Measurements from ENCODE around the gene TM7SF2.
A peak's percentile ranks its signal among the peaks of the same experiment; 100 is the strongest.

TM7SF2 gene

GRCh38 chr11:65111744-65112545 lies at the start of gene TM7SF2:
TM7SF2 (plus strand) TSS chr11:65111872; CDS start chr11:65112016, 144 bp downstream.
- peaks cover 18% of the 10 kb centered on the region for H3F3A ChIP-seq (ENCODE audit: insufficient read depth, low read length)
- H3K4me3 ChIP-seq (ENCODE audit: low read length): peak within 1 kb of the TSS; percentile 57
- no peaks in the 10 kb centered on the region for H4K20me1 ChIP-seq (ENCODE audit: insufficient read depth, low read length)
- H3K9me2 ChIP-seq (replicated peaks; ENCODE audit: insufficient read depth, low read length): no peaks in the 10 kb centered on the region
- no peaks in the 10 kb centered on the region for H3K9me3 ChIP-seq (replicated peaks; ENCODE audit: insufficient read depth, low read length)
- H3K4me2 ChIP-seq (ENCODE audit: low read depth, low read length): peak within 1 kb of the TSS; percentile 85
- H2AFZ ChIP-seq (ENCODE audit: low read length): peak within 1 kb of the TSS; percentile 54
- peak within 1 kb of the TSS; percentile 27; the same call in 1 of the 2 replicates for H3K27ac ChIP-seq (ENCODE audit: low read length)
- no peaks in the 10 kb centered on the region for H3K36me3 ChIP-seq (replicated peaks; ENCODE audit: insufficient read depth, low read length)
- no peak for TF ChIP-seq CTCF (IDR thresholded peaks at IDR 0.05; ENCODE audit: low read length)
- TF ChIP-seq EZH2 (optimal IDR thresholded peaks at IDR 0.05; ENCODE audit: low read depth, low read length): no peak
- TF ChIP-seq EZH2phosphoT487 (IDR thresholded peaks at IDR 0.05; ENCODE audit: low read length): no peak
- H3K4me1 ChIP-seq (ENCODE audit: low read length): peaks cover 27% of the 10 kb centered on the region
- H3K79me2 ChIP-seq (ENCODE audit: low read length): peaks cover 21% of the 10 kb centered on the region
- H3K27me3 ChIP-seq (replicated peaks; ENCODE audit: insufficient read depth, low read length): no peaks in the 10 kb centered on the region
- peak; percentile 98 for DNase-seq
- peak within 1 kb of the TSS; percentile 57; the same call in 1 of the 2 replicates for H3K9ac ChIP-seq (ENCODE audit: low read length)

GRCh38 chr11:65063532-65063931 lies 48.1 kb upstream of the TM7SF2 start:
- Histone ChIP-seq H3K9me2 (replicated peaks; ENCODE audit: insufficient read depth, low read length) (no peaks in the 10 kb centered on the region), H3K9ac (ENCODE audit: low read length) (no peak overlapping the region), H3F3A (ENCODE audit: insufficient read depth, low read length) (peaks cover 5% of the 10 kb centered on the region; the same call in 1 of the 2 replicates), H3K36me3 (replicated peaks; ENCODE audit: insufficient read depth, low read length) (no peaks in the 10 kb centered on the region), H3K4me1 (ENCODE audit: low read length) (peaks cover 17% of the 10 kb centered on the region), H3K9me3 (replicated peaks; ENCODE audit: insufficient read depth, low read length) (no peaks in the 10 kb centered on the region), H3K27me3 (replicated peaks; ENCODE audit: insufficient read depth, low read length) (no peaks in the 10 kb centered on the region), H2AFZ (ENCODE audit: low read length) (no peak overlapping the region), H3K4me2 (ENCODE audit: low read depth, low read length) (no peak overlapping the region), H3K4me3 (ENCODE audit: low read length) (no peak overlapping the region), H4K20me1 (ENCODE audit: insufficient read depth, low read length) (no peaks in the 10 kb centered on the region), H3K79me2 (ENCODE audit: low read length) (no peaks in the 10 kb centered on the region), H3K27ac (ENCODE audit: low read length) (no peak overlapping the region)
- TF ChIP-seq CTCF (IDR thresholded peaks at IDR 0.05; ENCODE audit: low read length): no peak
- DNase-seq: no peak

- Histone ChIP-seq H3K4me1 (ENCODE audit: low read length) (peaks cover 17% of the 10 kb centered on the region), H3K27me3 (replicated peaks; ENCODE audit: insufficient read depth, low read length) (no peaks in the 10 kb centered on the region), H3K4me3 (ENCODE audit: low read length) (no peak overlapping the region), H3K4me2 (ENCODE audit: low read depth, low read length) (no peak overlapping the region), H4K20me1 (ENCODE audit: insufficient read depth, low read length) (no peaks in the 10 kb centered on the region), H3F3A (ENCODE audit: insufficient read depth, low read length) (peaks cover 5% of the 10 kb centered on the region; the same call in 1 of the 2 replicates), H3K27ac (ENCODE audit: low read length) (no peak overlapping the region), H3K9me3 (replicated peaks; ENCODE audit: insufficient read depth, low read length) (no peaks in the 10 kb centered on the region), H3K79me2 (ENCODE audit: low read length) (no peaks in the 10 kb centered on the region), H2AFZ (ENCODE audit: low read length) (no peak overlapping the region), H3K9me2 (replicated peaks; ENCODE audit: insufficient read depth, low read length) (no peaks in the 10 kb centered on the region), H3K36me3 (replicated peaks; ENCODE audit: insufficient read depth, low read length) (no peaks in the 10 kb centered on the region), H3K9ac (ENCODE audit: low read length) (no peak overlapping the region)
- TF ChIP-seq CTCF (IDR thresholded peaks at IDR 0.05; ENCODE audit: low read length) (no peak), EZH2phosphoT487 (IDR thresholded peaks at IDR 0.05; ENCODE audit: low read length) (no peak), EZH2 (optimal IDR thresholded peaks at IDR 0.05; ENCODE audit: low read depth, low read length) (no peak)
- no peak for DNase-seq
Observed at GRCh38 chr11:65064847-65065240, 46.8 kb upstream of the TM7SF2 start.

All from MM.1S (cell line).